Retina (tissue), 1 donor: ENCODE data around the gene DPH7.
"Not testable (repeated sequence)": the region's sequence is repeated elsewhere in the genome, so short reads cannot be mapped to it uniquely, and the experiment has no call there.

Source experiments
- DNase-seq: peaks from one replicate; pipeline ENCODE4 v3.0.0-alpha.2; 2016

The DPH7 gene

DNA sequence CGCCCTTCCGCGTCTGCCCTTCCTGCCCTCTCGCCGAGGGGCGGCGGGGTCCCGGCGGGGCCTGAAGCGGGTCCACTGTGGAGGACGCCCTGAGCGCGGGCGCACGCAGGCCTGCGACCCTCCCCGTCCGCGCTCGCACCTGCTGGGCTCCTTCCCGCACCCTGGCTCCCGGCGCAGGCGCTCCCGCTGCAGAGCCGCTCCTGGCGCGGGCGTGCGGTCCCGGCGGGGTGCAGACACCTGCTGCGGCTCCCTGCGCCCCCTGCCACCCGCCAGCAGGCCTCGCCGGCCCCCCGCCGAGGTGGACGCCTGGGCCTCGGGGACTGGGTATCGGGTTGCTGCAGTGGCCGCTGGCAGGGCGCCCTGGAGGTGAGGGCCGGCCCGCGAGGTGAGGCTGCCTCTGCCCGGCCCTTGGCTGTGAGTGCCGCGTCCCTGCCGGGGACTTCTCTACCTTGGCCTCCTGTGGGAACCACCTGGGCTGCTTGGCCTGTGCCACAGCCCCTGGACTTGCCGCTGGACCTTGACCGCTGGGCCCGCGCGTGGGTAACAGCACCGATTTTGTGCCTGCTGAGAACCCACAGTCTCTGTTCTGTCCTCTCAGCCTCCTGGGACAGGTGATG is 27.4 kb upstream of the DPH7 start:
- DNase-seq: peak; percentile 40

DNA sequence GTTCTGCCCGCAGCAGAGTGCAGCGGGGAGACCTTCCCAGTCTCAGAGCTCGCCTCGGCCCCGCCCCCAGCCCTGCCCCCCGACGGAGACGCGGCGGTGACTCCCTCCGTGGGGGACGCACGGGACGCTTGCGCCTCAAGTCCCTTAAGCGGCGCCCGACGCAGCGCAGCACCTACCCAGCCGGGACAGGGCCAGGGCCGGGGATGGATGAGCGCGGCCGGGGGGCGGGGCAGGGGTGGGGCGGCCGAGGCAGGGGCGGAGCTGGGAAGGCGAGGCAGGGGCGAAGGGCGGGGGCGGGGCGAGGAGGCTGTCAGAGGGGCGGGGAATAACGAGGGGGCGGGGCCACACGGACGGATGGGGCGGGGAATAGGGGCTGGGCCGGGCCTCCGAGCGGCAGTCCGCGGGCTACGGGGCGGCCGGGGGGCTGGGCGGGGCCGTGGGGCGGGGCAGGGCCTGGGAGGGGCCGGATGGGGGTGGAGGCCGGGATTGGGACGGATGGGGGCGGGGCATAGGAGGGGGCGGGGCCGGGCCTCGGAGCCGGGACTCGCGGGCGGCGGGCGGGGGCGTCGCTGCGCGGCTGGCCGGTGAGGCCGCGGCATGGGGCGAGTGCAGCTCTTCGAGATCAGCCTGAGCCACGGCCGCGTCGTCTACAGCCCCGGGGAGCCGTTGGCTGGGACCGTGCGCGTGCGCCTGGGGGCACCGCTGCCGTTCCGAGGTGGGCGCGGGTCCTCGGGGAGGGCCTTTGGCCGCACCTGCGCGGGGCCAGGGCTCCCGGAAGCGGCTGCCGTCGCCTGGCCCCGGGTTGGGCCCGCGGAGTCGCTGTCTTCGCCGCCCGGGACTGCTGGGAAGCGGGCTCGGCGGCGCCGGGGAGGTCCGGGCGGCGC is 26.6 kb upstream of the DPH7 start, which contains the start of gene ARRDC1:
ARRDC1 (plus strand) TSS at position 566 of the 884 bp plus-strand sequence; CDS start at position 598, 32 bp downstream.
- peak; percentile 68 for DNase-seq

DNA sequence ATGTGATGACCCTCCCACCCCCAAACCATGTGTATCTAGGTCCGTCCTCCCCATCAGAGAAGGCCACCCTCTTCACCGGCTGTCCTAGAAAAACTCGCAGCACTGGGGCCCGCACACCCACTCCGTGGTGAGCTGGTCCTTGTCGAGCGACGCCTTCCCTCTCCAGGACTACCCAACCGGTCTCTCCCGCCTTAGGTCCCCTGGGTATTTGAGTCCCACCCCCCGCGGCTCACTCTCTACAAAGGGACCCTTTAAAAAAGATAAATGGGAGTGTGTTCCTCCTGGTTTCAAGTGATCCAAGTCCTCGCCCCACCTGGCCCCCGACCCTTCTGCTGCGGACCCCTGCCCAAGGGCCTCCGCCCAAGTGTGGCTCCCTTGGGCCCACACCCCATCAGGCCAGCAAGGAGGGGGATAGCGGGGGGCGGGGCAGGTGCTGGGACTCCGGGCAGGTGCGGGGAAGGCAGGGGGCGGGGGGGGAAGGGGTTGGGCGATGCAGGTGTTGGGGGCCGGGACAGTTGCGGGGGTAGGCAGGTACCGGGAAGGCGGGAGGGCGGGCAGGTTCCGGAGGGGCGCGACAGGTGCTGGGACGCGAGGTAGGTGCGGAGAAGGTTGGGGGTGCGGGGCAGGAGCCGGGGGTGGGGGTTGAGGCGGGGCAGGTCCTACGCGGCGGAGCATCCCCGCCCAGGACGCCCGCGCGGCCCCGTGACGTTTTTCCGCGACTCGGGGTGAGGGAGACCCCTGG is 25.8 kb upstream of the DPH7 start:
- DNase-seq: no peak

DNA sequence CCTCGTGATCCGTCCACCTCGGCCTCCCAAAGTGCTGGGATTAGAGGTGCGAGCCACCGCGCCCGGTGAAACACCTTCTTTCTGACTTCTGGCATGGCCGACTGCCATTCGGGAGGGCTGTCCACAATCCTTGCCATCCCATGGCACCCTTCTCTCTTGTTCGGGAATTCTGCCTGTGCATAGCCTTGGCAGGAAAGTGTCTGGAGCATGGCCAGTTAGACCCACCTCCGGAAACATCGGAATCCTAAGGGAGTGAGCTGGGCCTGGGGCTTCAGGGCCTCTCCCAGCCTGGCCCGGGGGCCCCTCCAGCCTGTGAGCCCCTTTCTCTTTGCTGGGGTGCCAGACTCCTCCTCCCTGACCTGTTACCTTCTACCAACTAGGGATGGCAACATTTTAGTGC is 25.2 kb upstream of the DPH7 start:
- DNase-seq: no peak

DNA sequence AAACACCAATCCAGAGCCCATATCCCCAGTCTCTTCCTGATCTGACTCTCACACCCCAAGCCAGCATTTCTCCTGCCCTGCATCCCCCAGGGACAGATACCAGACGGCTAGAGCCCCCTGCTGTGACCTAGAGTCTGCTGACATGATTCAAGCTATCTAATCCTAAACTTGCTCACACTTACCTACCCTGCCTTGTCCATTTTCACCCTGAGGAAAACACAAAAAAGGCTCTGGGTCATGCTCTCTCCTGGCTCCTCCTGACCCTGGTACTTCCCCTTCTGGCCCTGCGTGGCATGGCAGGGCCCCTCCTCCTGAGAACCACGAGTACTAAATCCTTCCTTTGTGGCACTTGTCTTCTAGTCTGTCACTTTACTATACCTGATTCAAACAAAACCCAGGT is 23.9 kb upstream of the DPH7 start:
- DNase-seq: no peak

DNA sequence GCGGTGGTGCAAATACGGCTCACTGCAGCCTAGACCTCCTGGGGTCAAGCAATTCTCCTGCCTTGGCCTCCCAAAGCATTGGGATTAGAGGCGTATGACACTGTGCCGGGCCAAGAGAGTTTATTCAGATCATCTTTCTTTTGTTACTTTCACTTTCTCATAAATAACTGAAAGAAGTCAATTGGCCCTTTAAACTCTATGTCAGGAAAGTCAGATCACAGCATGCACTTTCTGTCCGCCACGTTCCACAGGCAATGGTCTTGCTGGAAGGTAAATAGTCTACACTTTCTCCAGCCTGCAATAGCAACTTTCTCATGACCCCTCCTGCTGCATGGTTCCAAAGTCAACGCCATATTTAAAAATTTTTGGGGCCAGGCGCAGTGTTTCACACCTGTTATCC is 20.2 kb upstream of the DPH7 start:
- no peak for DNase-seq

DNA sequence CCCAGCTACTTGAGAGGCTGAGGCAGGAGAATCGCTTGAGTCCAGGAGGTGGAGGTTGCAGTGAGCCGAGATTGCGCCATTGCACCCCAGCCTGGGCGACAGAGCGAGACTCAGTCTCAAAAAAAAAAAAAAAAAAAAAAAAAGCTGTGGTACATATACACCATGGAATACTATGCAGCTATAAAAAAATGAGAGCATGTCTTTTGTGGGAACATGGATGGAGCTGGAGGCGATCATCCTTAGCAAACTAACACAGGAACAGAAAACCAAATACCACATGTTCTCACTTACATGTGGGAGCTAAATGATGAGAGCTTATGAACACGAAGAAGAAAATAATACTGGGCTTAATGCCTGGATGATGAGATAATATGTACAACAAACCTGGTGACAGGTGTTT is 17.9 kb upstream of the DPH7 start:
- not testable (repeated sequence) for DNase-seq

DNA sequence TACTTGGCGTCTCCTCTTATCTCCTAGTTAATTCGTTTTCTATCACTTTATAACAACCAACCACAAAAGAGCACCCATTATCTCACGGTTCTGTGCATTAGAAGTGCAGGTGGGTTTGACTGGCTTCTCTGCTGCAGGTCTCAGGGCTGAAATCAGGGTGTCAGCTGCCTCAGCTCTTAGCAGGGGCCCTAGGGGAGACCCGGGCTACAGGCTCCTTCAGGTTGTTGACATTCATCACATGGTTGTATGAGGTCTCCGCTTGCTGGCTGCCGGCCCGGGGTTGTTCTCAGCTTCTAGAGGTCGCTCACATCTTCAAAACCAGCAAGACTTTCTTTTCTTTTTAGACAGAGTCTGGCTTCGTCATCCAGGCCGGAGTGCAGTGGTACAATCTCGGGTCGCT is 14.5 kb upstream of the DPH7 start:
- DNase-seq: no peak

DNA sequence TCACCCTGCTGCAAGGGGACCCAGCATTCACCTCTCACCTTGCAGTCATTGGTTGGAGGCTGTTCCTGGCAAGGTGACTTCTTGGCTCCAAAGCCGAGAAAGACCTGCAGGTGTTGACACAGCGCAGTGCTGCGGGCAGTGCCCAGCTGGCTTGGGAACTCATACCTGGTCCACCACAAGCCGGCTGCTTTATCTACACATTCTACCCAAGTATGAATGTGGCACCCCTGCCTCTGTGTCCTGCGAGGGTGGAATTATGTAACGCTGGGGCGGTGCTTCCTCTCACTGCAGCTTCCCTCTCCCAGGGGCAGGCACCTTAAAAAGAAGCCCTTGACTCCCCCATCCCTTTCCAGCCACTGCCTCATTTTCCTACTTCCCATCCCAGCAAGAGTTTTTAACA is 14.0 kb upstream of the DPH7 start:
- DNase-seq: no peak

DNA sequence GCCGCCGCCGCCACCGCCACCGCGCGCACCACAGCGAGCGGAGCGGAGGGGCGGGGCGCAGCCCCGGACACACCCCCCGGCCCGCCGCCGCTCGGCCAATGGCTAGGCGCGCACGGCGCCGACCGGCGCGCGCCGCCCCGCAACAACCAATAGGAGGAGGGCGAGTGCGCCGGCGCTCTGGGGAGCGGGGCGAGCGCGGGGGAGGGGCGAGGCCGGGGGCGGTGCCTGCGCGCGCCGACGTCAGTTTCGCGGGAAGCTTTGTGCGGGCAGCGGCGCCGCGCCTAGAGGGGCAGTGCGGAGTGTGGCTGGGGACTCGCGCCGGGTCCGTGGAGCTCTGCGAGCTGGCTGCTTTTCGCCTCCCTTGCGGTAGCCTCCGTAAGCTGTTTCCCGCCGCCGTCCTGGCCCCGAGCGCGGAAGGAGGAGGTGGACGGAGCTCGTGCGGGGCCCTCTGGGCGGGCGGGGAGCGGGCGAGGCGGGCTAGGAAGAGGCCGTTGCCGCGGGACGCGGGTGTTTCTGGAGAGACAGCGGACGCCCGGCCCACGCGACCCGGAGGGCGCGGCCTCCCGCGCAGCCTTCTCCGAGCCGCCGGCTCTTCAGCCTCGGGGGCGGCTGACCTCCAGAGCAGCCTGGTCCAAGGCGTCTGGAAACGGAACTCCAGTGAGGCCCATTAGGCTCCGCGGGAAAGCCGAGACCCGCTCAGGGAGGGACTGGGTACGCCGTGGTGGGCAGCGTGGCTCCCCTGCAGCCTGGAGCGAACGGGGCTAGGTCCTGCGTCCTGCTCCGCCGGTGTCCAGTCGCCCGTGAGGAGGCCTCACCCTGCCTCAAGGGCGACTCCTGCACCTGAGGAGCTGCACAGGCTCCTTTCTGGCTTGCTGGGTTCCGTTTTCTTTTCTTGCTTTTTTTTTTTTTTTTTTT is 12.0 kb upstream of the DPH7 start, which contains the start of gene ZMYND19:
ZMYND19 (minus strand) TSS at position 44 of the 915 bp plus-strand sequence. CDS start 249 bp downstream, outside the sequence.
- DNase-seq: peak; percentile 89

DNA sequence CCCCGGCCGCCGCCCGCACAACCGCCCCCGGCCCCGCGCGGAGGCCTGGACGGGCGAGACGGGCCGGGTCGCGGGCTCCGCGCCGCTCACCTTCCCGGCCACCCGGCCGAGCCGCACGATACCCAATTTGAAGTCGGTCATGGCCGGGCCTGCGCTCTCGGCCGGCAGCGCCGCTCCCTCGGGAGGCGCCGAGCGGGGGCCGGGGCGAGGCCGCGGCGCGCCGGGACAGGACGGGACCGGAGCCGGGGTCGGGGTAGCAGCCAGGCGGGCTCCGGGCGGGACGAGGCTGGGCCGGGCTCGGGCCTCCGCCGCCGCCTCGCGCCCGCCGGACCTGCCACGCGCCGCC is 11.4 kb upstream of the DPH7 start:
- no peak for DNase-seq

DNA sequence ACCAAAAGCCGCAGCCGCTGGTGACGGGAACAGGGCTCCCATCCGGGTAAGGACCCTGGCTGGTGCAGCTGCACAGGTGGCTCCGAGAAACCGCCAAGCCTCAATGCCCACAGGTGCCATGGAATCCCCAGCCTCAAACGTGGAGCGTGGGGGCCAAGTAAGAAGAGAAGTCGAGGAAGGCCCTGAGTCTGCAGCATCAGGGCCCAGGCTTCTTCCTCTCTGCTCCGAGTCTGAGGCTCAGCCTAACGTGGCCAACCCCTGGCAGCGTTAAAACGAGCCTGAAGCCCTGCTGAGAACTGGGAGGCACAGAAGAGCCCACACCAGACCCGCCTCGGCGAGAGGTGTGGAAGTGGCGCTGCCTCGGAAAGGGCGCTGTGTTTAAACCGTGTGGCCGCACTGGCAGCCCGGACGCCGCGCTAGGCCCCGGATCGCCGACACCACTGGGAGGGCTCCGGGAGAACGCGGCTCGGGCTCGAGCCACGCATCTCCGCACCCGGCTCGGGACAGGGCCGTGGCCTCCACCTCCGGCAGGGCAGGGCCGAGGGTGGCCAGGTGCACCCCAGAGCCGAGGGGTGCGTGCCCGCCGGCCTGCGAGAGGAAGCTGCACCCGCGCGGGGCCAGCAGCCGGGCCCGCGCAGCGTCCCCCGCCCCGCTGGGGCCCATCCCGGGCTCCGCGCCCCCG is 10.9 kb upstream of the DPH7 start:
- DNase-seq: peak; percentile 40

DNA sequence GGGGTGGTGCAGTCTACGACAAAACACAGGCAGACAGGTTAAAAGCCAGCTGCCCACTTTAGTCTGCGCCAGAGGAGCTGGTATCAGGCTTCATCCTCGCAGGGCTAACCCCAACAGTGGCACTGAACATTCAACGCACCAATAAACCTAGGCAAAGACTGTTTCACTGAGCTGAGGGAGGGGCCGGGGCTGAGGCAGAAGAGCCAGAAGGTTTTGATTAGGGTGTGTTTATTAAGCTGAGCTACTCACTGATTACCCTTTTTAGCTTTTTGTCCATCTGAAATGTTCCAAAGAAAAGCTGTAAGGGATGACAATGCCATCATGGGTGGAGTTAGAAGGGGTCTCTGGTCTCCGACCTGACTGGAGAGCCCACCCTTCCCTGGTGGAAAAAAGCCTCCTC is 10.2 kb upstream of the DPH7 start:
- DNase-seq: no peak

DNA sequence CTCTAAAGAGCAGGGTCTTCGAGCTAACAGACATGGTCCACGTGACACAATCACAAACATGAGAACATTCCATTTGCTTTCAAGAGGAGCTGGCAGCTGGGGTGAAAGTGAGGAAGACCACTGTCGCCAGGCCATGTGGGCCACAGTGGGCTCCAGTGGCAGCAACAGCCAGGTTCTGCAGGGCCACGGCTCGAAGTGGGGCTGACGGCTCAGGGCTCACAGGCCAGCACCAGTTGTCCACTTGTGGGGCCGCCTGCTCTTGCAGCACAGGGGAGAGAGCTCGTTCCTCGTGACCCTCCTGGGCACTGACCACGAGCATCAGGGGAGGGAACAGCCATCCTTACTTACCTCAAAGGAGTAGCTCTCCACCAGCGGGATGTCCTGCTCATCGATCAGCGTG is 9.6 kb upstream of the DPH7 start:
- no peak for DNase-seq

DNA sequence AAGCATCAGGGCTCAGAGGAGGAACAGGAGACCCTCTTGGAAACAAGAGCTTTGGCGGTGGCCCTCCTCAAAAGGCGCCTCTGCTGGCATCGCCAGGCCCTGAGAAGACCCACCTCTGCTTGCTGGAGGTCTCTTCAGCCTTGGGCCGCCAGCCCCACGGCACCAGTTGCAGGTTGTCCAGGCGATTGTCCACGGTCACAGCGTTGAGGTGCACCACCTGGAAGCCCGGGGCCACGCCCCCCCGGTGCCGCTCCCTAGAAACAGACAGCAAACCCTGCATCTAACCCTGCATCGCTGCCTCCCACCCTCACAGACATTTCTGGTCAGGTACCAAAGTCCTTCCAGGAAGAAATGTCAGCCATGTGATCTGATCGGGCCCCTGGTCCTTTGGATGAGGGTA is 8.1 kb upstream of the DPH7 start:
- no peak for DNase-seq

DNA sequence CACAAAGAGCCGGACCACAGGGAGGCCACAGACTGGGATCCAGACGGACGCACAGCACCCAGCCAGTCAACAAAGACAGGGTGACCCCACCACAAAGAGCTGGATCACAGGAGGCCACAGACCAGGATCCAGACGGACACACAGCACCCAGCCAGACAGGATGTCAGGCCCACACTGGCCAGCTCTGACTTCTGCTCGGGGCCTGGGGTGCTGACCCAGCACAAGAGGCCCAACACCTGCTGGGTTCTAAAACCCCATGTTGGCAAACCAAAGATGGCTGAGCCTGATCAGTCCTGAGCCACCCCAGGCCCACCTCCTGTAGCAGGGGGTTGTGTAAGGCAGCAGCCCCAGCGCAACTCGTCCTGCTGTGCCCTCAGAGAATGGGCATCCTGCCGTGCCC is 5.2 kb upstream of the DPH7 start:
- no peak for DNase-seq

DNA sequence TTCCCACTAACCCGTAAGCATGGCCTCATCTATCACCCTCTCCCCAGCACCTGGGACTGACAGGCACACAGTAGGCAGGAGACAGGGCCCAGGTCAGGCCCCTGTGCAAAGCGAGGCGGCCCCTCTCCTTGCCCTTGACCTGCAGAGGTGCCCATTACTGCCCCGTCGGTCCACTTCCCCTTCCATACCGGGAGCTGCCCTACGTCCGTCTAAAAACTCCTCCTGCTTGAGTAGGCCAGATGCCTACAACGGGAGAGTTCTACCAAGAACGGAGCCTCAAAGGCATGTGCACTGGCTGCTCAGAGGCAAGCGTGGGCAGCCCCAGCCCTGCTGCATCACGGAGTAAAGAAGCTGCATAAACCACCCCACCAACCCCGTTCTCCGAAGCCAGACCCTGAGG is 4.6 kb upstream of the DPH7 start:
- no peak for DNase-seq

DNA sequence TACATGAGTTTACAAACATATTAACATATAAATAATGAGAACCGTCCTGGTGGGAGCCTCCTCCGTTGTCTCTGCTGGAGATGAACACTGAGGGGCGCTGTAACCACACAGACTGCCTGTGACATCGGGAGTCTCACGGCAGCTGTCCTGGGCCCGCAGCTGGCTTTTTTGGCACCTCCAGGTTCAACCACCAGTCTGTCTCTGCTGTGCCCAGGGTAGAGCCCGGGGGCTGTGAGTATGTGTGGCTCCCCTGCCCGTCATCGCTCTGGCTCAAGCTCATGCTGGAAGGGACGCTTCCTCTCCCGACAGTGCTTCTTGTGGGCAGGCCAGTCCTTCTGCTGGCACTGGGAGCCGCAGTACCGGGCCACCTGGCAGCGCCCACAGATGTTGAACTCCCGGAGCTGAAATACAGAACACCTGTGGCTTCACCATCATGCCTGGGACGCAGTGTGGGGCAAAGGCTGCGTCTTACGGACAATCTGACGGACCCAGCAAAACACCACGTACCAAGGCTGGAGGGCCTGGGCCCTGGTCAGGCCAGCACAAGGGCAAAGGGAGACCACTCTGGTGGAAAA is 3.6 kb upstream of the DPH7 start:
- DNase-seq: no peak

DNA sequence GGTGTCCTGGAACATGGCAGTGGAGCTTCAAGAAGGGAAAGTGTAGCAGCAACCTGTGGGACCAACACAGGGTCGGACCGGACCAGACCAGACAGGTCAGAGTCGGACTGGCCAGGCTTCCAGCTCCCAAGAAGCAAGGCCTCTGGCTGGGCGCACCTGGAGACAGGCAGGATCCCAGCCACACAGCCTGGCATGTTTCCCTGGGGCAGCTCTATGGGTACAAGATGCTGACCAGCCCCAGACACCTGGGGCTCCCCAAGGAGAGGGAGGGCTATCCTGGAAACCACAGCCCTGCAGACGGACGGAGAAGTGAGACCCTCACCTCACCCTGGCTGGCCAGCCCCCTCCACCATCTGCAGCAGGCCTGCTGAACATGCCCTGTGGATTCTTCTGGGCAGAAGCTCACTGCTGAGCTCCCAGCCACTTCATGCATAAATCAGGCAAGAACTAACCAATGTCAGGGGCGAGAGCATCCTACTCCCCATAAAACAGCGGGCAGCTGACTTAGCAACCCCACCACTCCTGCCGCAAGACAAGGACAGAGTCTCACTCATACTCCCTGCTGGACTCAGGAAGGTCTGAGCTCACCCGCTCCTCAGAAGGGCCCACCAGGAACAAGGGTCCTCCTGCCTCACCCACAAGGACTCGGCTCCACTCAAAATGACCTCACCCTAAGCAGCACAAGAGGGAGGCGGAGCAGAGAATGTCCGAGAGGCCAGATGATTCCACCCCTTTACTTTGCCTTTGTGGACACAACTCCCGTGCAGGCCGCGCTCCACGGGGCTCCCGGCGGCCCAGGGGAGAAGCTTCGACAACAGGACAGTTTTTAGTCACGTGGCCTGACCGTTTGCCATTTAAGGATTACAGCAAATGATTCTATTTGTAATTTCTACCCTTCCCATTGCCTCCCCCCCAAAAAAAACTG is 2.9 kb upstream of the DPH7 start:
- no peak for DNase-seq

DNA sequence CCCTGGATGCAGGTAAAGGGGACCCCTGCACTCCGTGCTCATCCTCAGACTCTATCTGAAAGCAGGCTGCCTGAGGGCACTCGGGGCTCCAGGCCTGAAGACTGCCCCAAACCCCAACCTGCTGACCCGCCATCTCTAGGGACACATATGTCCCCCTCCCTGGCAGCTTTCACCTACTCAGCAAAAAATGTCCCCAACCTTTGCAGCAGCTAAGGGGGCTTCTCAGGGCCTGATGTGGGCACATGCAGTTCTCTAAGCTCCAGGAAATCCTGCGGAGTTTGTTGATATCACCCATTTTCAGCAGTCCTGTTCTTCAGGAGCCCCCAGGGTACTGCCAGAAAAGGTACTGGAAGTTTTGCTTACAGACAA is 2.2 kb upstream of the DPH7 start:
- no peak for DNase-seq
